Measurements from ENCODE around the gene SQOR. TPM values are rescaled to one million over a fixed set of nuclear protein-coding genes. Genes with fewer than 3 reads are reported as not detected.

Gene SQOR
- total RNA-seq (2014; rRNA removed; shearing (Covaris generic)) (19.7 and 22.0 TPM in 2 replicates), polyA plus RNA-seq (2016; fragmentation: Nextera tagmentation; extraction: Ambion mirVana) (21.9 and 22.2 TPM in 2 replicates)

- H3K9me2 ChIP-seq (ENCODE audit: insufficient read depth): no peaks in the 10 kb centered on the region
- H4K20me1 ChIP-seq (ENCODE audit: insufficient read depth): no peaks in the 10 kb centered on the region
- TF ChIP-seq EZH2 (IDR thresholded peaks at IDR 0.05; ENCODE audit: insufficient read depth, poor library complexity, severe bottlenecking): no peak
- no peak for TF ChIP-seq EZH2phosphoT487 (IDR thresholded peaks at IDR 0.05; ENCODE audit: insufficient read depth, low read depth)
- H3K4me1 ChIP-seq (ENCODE audit: insufficient read depth): peaks cover 35% of the 10 kb centered on the region
- H3K36me3 ChIP-seq (ENCODE audit: low read depth): no peaks in the 10 kb centered on the region
- WGBS, 2 experiments (ENCODE audit: low coverage in 1 of 2, low lambda C conversion rate in 2 of 2, missing lambda C conversion rate in 2 of 2): 5 to 8% methylated on average over 46 to 53 of the region's 53 CpGs
- peak; percentile 79 for DNase-seq
- H3K9me3 ChIP-seq (ENCODE audit: low read depth): no peaks in the 10 kb centered on the region
- H3K27ac ChIP-seq: 0 out of 2 replicates have a peak within 1 kb of the TSS, but pooled peaks have one; percentile 3
- peaks cover 31% of the 10 kb centered on the region for H3F3A ChIP-seq (ENCODE audit: insufficient read depth)
- in situ Hi-C loops (cut with MboI): no loop called here
- peak within 1 kb of the TSS; percentile 72 for H3K4me2 ChIP-seq (ENCODE audit: unreplicated experiment)
- no peaks in the 10 kb centered on the region for H3K27me3 ChIP-seq (replicated peaks; ENCODE audit: insufficient read depth)
- H2AFZ ChIP-seq: peak within 1 kb of the TSS; percentile 86
- H3K4me3 ChIP-seq: peak within 1 kb of the TSS; percentile 83
- H3K79me2 ChIP-seq (ENCODE audit: insufficient read depth): peaks cover 17% of the 10 kb centered on the region; the same call in 1 of the 2 replicates
- peak within 1 kb of the TSS; percentile 79 for H3K9ac ChIP-seq
Measured at GRCh38 chr15:45634432-45635190, at the start of gene SQOR. Gene SQOR (plus strand): TSS chr15:45635029. CDS start chr15:45658924, 23,895 bp downstream.

- H3K27me3 ChIP-seq (replicated peaks; ENCODE audit: insufficient read depth): no peaks in the 10 kb centered on the region
- H3K4me3 ChIP-seq: no peak overlapping the region
- H3F3A ChIP-seq (ENCODE audit: insufficient read depth): peaks cover 22% of the 10 kb centered on the region
- TF ChIP-seq EZH2 (IDR thresholded peaks at IDR 0.05; ENCODE audit: insufficient read depth, poor library complexity, severe bottlenecking) (no peak), EZH2phosphoT487 (IDR thresholded peaks at IDR 0.05; ENCODE audit: insufficient read depth, low read depth) (no peak)
- H3K9ac ChIP-seq: no peak overlapping the region
- in situ Hi-C loops (cut with MboI): no loop called here
- peaks cover 26% of the 10 kb centered on the region for H3K4me1 ChIP-seq (ENCODE audit: insufficient read depth)
- no peaks in the 10 kb centered on the region for H3K9me3 ChIP-seq (ENCODE audit: low read depth)
- no peaks in the 10 kb centered on the region for H4K20me1 ChIP-seq (ENCODE audit: insufficient read depth)
- no peak overlapping the region for H3K4me2 ChIP-seq (ENCODE audit: unreplicated experiment)
- WGBS, 2 experiments (ENCODE audit: low coverage in 1 of 2, low lambda C conversion rate in 2 of 2, missing lambda C conversion rate in 2 of 2): 76 to 84% methylated on average over 7 of the region's 7 CpGs
- no peak overlapping the region for H3K27ac ChIP-seq
- no peaks in the 10 kb centered on the region for H3K36me3 ChIP-seq (ENCODE audit: low read depth)
- peaks cover 25% of the 10 kb centered on the region for H3K79me2 ChIP-seq (ENCODE audit: insufficient read depth)
- H2AFZ ChIP-seq: no peak overlapping the region
- no peaks in the 10 kb centered on the region for H3K9me2 ChIP-seq (ENCODE audit: insufficient read depth)
- no peak for DNase-seq
Measured at GRCh38 chr15:45585069-45585791, 49.6 kb upstream of the SQOR start.

- H3K27ac ChIP-seq: peak overlapping the region; percentile 99
- peaks cover 29% of the 10 kb centered on the region for H3K4me1 ChIP-seq (ENCODE audit: insufficient read depth)
- H3K4me2 ChIP-seq (ENCODE audit: unreplicated experiment): peak overlapping the region; percentile 96
- H3K9me2 ChIP-seq (ENCODE audit: insufficient read depth): no peaks in the 10 kb centered on the region
- peak overlapping the region; percentile 90 for H2AFZ ChIP-seq
- H3K4me3 ChIP-seq: peak overlapping the region; percentile 93
- no peak for DNase-seq
- TF ChIP-seq EZH2 (IDR thresholded peaks at IDR 0.05; ENCODE audit: insufficient read depth, poor library complexity, severe bottlenecking): no peak
- TF ChIP-seq EZH2phosphoT487 (IDR thresholded peaks at IDR 0.05; ENCODE audit: insufficient read depth, low read depth): no peak
- peaks cover 34% of the 10 kb centered on the region for H3K79me2 ChIP-seq (ENCODE audit: insufficient read depth)
- H4K20me1 ChIP-seq (ENCODE audit: insufficient read depth): no peaks in the 10 kb centered on the region
- peaks cover 22% of the 10 kb centered on the region for H3F3A ChIP-seq (ENCODE audit: insufficient read depth)
- H3K9ac ChIP-seq: peak overlapping the region; percentile 98
- no peaks in the 10 kb centered on the region for H3K36me3 ChIP-seq (ENCODE audit: low read depth)
- WGBS, 2 experiments (ENCODE audit: low coverage in 1 of 2, low lambda C conversion rate in 2 of 2, missing lambda C conversion rate in 2 of 2): 81 to 84% methylated on average over 3 of the region's 3 CpGs
- in situ Hi-C loops (cut with MboI): no loop called here
- H3K9me3 ChIP-seq (ENCODE audit: low read depth): no peaks in the 10 kb centered on the region
- no peaks in the 10 kb centered on the region for H3K27me3 ChIP-seq (replicated peaks; ENCODE audit: insufficient read depth)
Measured at GRCh38 chr15:45586125-45586524, 48.7 kb upstream of the SQOR start.

- Histone ChIP-seq H3K4me3 (peak overlapping the region; percentile 93), H3K4me2 (ENCODE audit: unreplicated experiment) (peak overlapping the region; percentile 96), H3K9me3 (ENCODE audit: low read depth) (no peaks in the 10 kb centered on the region), H3K9me2 (ENCODE audit: insufficient read depth) (no peaks in the 10 kb centered on the region), H3K79me2 (ENCODE audit: insufficient read depth) (peaks cover 39% of the 10 kb centered on the region), H2AFZ (peak overlapping the region; percentile 90), H3K36me3 (ENCODE audit: low read depth) (no peaks in the 10 kb centered on the region), H3K9ac (peak overlapping the region; percentile 98), H3K27ac (peak overlapping the region; percentile 99), H3K4me1 (ENCODE audit: insufficient read depth) (peaks cover 29% of the 10 kb centered on the region), H3F3A (ENCODE audit: insufficient read depth) (peaks cover 22% of the 10 kb centered on the region), H4K20me1 (ENCODE audit: insufficient read depth) (no peaks in the 10 kb centered on the region), H3K27me3 (replicated peaks; ENCODE audit: insufficient read depth) (no peaks in the 10 kb centered on the region)
- WGBS, 2 experiments (ENCODE audit: low coverage in 1 of 2, low lambda C conversion rate in 2 of 2, missing lambda C conversion rate in 2 of 2): 3% methylated on average over 14 of the region's 14 CpGs
- TF ChIP-seq EZH2phosphoT487 (IDR thresholded peaks at IDR 0.05; ENCODE audit: insufficient read depth, low read depth) (no peak), EZH2 (IDR thresholded peaks at IDR 0.05; ENCODE audit: insufficient read depth, poor library complexity, severe bottlenecking) (no peak)
- in situ Hi-C loops (cut with MboI): no loop called here
- no peak for DNase-seq
Measured at GRCh38 chr15:45586601-45587094, 48.2 kb upstream of the SQOR start.

All from GM23248 (cell line).